Amniotic epithelial cell (primary cell): ENCODE data around the gene ZNF787.
"Not testable (repeated sequence)": the region's sequence is repeated elsewhere in the genome, so short reads cannot be mapped to it uniquely, and the experiment has no call there.

ENCODE experiments used
- DNase-seq: peaks from one replicate; pipeline ENCODE4 v3.0.0-alpha.2; 2010; ENCODE audit warnings: low read depth

Gene ZNF787

DNA sequence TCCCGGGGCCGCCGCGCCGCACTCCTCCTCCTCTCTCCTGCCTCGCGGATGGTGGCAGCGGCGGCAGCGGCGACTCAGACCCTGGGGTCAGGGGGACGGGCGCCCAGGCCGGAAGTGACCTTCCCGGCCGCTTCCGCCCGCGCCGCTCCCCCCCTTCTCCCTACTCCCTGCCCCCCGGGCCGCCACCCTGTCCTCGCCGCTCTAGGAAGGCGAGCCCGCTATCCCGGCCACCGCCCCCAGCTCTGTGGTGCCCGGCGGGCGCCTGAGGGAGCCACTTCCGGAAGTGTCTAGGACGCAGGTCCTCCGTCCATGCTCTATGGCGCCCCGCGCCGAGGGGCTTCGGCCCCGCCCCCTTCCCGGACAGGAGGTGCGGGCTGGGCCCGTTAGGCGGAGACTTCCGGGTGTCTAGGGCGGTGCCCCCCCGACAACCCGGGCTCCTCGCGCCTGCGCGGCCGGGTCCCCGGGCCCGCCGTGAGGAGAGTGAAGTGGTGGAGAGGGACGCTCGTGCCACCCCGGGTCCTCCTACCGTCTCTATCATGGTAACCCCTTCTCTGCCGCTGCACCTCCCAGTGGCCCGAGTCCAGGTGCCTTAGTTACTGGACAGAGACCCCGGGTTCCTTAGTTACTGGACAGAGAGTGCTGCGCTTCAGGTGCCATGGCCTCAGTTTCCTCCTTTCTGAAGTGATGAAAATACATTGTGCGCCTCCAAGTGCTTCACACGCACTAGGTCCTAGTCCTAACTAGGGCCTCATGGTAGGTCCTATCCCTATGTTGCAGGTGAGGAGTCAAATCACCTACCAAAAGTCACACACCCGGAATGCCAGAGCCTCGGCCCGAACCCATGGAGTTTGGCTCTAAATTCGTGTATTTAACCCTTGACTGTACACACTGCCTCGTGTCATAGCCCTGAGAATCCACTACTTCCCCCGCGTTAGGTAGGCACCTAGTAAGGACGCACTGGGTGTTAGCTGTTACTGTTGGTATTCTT is at the start of gene ZNF787:
Gene ZNF787, minus strand, starts transcription at position 116 of the 988 bp plus-strand sequence. CDS start 18,078 bp downstream, outside the sequence.
- peak; percentile 95 for DNase-seq

DNA sequence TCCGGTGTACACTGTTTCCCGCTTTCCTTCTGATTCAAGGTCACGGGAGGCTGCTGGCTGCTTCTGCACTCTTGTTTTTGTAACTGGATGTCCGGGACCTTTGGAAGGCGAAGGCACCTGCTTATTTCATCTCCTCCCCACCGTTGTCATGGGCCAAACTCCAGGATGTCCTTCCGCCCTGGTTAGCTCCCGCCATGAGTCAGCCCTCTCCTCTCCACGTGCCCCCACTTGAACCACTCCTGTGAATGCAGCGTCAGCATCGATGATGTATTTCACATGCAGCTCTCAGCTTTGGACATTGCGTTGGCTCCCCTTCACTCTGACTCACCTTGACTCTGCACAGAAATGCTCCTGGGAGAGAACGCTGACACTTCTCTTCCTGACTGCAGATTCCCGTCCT is 49.2 kb upstream of the ZNF787 start:
- peak; percentile 80 for DNase-seq

DNA sequence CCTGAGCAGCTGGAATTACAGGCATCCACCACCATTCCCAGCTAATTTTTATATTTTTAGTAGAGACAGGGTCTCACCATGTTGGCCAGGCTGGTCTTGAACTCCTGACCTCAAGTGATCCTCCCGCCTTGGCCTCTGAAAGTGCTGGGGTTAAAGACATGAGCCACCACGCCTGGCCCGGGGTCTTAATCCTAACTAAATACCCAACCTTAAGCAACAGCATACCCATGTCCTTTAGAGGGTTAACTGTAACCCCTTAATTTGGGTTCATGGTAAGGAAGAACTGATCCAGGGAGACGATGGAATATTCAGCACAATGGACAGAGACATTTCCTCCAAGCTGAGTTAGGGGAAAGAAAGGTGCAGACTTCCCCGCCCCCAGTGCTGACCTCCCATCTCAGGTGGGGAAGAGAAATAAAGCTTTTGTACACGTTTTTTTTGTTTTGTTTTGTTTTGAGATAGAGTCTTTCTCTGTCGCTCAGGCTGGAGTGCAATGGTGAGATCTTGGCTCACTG is 46.0 kb upstream of the ZNF787 start:
- peak; percentile 13 for DNase-seq

DNA sequence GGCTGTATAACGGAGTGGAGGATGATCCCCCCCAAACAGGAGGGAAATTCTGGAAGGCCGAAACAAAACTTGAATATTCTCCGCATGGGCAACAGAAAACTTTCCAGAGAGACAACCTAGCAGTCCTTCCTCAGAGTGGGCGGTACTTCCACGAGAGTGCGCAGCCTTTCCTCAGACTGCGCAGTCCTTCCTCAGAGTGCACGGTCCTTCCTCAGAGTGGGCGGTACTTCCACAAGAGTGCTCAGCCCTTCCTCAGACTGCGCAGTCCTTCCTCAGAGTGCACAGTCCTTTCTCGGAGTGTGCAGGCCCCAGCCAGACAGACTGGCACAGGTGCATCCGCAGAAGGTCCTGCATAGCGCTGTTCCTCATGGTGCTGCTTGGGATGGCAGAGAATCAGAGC is 42.0 kb upstream of the ZNF787 start:
- no peak for DNase-seq

DNA sequence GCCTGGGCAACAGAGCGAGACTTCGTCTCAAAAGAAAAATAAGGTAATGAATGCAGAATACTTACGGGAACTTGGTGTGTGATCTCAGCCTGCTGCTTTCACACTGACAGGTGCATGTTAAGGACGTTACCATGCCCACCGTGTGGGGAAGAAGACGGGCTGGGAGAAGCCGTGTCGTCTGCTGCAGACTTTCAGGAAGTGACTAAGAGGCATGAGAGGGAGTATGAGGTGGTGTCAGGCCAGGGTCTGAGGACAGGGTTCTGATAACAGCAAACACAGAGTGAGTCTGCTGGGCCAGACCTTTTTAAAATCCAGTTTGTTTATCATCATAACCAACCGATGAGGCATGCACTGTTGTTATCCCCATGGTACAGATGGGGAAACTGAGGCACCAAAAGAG is 41.2 kb upstream of the ZNF787 start:
- DNase-seq = peak; percentile 48

DNA sequence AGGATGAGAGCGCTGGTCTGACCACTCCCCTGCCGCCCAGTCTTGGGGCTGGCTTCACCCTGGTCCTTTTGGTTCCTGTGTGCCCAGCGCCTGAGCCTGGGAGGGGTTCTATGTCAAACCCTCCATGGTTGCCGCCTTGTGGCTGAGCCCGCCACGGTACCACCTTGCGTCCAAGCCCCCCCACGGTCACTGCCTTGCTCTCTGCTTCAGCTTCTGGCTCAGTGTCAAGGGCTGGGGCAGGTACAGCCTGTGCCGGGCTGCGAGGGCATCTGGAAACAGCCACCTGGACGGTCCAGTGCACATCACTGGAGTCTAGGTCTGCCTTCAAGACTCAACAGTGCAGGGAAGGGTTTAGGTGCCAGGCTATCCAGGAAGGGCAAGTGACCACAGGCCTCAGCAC is 40.4 kb upstream of the ZNF787 start:
- no peak for DNase-seq

DNA sequence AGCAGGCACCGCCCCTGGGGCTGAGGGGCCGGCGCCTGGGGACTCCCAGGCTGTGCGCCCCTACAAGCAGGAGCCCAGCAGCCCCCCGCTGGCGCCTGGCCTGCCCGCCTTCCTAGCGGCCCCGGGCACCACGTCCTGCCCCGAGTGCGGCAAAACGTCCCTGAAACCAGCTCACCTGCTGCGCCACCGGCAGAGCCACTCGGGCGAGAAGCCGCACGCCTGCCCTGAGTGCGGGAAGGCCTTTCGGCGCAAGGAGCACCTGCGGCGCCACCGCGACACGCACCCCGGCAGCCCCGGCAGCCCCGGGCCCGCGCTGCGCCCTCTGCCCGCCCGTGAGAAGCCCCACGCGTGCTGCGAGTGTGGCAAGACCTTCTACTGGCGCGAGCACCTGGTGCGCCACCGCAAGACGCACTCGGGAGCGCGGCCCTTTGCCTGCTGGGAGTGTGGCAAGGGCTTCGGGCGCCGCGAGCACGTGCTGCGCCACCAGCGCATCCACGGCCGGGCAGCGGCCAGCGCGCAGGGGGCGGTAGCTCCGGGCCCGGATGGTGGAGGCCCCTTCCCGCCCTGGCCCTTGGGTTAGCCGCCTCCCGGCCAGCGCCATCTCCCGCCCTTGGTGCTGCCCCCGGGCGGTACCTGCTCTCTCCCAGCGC is 38.7 kb upstream of the ZNF787 start:
- DNase-seq = no peak

DNA sequence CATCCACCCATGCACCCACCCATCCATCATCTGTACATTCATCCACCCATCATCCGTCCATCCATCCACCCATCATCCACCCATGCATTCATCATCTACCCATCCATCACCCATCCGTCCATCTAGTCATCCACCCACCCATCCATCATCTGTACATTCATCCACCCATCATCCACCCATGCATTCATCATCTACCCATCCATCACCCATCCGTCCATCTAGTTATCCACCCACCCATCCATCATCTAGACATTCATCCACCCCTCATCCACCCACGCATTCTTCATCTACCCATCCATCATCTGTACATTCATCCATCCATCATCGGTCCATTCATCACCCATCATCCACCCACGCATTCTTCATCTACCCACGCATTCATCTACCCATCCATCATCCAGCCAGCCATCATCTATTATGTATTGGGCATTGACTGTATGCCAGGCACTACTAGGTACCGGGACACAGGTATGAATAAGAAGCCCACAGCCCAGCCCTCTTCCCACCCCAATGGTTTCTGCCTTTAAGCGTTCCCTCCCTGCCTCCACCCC is 38.0 kb upstream of the ZNF787 start:
- peak; percentile 22 for DNase-seq

DNA sequence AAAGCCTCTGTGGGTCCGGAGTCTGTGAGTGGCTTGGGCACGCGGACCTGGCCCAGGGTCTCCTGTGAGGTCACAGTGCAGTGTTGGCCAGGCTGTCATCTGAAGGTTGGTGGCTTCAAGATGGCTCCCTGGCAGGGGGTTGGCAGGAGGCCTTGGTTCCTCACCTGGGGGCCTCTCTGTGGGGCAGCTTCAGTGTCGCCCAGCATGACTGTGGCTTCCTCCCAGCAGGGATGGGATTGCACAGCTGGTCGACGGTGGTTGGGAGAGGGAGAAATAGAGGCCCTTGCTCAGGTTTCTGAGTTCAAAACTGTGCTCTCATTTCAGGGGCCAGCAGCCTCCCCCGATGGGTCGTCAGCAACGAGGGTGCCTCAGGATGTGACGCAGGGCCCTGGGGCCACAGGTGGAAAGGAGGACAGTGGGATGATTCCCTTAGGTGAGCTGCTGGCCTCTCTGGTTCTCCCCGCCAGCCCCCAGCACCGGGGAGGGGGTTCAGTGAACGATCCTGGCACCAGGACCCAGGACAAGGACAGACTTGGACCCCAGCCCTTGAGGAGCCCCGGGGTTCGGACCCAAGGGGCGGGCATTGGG is 37.2 kb upstream of the ZNF787 start:
- DNase-seq = no peak

DNA sequence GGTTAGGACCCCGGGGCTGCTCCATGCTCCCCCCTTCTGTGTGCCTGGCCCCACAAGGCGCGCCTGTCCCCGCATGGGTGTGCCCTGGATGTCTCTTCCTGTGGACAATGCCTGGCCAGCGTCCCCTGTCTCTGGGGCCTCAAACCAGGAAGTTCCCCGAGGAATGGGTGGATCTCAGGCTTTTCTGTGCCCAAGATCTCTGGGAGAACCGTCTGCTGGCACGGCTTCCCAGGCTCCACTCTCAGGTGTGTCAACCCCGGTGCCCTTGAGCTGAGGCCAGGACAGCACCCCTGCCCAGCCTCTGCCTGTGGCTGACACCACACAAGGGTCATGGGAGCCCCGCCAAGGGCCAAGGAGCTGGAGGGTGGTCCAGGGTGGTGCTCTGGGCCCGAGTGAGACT is 35.7 kb upstream of the ZNF787 start:
- no peak for DNase-seq

DNA sequence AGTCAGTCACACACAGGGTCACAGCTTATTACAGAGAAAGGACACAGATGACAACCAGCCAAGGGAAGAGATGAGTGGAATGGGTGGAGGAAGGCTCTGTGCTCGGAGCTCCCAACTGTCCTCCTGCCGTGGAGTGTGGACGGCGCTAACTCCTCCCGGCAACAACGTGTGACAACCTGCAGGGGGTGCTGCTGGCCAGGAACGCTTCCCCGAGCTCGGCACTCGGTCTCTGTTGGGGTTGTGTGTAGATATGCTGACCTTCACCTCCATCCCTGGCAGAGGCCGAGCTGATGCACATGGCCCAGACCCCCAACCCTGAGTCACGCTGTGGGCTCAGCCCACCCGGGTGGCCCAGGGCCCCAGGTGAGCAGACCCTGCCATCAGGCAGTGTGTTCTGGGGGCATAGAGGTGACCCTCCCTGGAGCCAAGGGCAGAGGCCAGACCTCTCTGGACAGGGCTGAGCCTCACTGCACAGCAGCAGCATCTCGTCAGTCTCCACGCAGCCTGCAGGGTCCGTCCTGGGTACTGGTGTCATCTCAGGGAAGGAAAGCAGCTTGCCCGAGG is 34.1 kb upstream of the ZNF787 start:
- no peak for DNase-seq

DNA sequence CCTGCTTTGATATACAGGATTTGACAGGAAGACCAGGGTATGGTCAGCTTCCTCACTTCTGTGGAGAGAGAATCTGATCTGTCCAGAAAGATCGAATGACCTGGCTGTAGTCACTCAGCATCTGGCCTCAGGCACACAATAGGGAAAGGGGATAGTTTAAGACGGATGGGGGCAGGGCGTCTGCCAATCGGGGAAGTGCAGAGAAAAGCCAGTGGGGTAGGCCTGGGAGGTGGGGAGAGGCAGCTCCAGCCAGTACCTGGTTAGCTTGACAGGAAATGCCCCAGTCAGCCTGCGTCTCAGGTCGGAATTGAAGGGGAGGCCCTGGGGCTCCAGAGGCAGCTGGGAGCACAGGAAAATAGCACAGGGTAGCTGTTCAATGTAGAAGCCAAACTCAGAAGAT is 32.4 kb upstream of the ZNF787 start:
- DNase-seq = no peak

DNA sequence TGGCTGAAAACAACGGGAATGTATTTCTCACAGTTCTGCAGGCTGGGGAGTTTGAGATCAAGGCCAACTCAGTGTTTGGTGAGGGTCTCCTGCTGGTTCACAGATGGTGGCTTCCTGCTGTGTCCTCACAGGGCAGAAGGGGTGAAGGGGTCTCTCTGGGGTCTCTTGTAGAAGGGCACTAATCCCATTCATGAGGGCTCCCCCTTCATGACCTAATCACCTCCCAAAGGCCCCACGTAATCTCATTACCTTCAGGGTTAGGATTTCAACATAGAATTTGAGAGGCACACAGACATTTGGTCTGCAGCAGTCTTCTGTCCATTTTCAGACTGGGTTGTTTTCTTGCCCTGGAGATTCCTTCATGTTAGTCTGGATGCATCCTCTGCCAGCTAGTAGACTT is 31.5 kb upstream of the ZNF787 start:
- DNase-seq = no peak

DNA sequence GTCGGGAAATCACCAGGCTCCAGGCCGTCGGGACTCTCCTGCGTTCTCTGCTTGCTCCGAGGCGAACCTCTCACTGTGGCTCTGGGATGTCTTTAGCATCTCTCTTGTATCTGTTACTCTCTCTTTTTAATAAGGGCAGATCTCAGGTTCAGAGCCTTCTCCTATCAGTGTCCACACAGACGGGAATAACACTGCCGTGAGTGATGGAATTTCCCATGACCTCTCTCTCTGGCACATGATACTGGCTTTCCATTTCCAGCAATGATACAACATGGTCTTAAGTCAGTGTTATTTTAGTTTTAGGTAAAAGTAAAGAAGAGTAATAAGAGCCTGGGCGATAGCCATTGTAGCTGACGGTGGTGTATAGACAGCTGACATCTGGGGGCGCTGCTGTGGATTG is 29.3 kb upstream of the ZNF787 start:
- DNase-seq = no peak

DNA sequence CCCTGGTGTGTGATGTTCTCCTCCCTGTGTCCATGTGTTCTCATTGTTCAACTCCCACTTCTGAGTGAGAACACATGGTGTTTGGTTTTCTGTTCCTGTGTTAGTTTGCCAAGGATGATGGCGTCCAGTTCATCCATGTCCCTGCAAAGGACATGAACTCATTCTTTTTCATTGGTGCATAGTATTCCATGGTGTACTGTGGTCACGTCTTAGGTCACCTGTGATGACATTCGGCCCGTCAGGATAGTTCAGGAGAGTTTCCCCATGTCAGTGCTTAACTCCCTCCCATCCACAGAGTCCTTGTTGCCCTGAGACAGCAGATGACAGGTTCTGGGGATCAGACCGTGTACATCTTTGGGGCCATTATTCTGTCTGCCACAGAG is 28.6 kb upstream of the ZNF787 start:
- no peak for DNase-seq

DNA sequence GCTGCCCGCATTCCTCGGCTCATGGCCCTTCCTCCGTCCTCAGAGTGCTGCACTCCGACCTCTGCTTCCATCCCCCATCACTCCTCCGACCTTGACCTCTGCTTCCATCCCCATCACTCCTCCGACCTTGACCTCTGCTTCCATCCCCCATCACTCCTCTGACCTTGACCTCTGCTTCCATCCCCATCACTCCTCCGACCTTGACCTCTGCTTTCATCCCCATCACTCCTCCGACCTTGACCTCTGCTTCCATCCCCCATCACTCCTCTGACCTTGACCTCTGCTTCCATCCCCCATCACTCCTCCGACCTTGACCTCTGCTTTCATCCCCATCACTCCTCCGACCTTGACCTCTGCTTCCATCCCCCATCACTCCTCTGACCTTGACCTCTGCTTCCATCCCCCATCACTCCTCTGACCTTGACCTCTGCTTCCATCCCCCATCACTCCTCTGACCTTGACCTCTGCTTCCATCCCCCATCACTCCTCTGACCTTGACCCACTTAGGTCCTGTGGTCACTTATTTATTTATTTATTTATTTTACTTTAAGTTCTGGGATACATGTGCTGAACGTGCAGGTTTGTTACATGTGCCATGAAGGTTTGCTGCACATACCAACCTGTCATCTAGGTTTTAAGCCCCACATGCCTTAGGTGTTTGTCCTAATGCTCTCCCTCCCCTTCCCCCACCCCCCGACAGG is 28.0 kb upstream of the ZNF787 start:
- DNase-seq = not testable (repeated sequence)

DNA sequence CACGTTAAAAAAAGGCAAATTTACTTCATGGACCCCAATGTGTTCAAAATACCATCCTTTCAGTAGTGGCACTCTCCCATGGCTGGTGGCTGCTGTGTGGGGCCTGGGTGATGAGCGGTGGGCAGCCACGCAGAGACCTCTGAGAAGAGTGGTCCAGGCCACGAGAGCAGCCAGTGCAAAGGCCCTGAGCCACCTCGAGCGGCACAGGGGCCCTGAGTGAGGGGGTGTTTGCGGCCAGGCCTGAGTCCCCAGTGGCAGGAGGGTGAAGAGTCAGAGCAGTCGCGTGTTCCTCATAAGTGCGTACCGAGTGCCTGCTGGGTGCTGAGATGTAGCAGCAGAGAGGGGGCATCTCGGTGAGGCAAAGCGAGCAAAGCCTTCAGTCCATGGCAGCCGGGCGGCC is 27.0 kb upstream of the ZNF787 start:
- no peak for DNase-seq

DNA sequence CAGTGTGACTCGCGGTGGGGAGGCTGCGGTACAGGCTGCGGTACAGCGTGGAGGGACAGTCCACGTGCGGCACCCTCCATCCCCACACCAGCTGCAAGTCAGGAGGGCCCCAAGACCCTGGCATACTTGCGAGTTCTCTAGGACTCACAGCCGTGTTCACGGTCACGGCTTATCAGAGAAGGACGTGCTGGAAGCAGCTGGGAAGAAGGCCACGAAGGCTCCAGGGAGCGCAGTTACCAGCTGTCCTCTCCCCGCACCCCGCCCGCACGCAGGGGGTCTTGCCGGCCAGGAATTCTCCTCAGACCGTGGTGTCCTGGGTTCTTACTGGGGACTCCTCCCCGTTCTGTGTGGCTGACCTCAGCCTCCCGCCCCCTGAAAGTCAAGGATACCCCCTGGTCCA is 26.2 kb upstream of the ZNF787 start:
- DNase-seq = no peak

DNA sequence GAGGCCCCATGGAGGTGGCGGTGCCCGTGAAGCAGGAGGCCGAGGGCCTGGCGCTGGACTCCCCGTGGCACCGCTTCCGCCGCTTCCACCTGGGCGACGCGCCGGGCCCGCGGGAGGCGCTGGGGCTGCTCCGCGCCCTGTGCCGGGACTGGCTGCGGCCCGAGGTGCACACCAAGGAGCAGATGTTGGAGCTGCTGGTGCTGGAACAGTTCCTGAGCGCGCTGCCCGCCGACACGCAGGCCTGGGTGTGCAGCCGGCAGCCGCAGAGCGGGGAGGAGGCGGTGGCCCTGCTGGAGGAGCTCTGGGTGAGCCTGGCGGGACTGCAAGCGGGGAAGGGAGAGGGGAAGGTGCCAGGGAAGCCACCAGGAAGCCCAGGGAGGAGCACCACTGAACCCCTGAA is 25.8 kb upstream of the ZNF787 start:
- DNase-seq = no peak

DNA sequence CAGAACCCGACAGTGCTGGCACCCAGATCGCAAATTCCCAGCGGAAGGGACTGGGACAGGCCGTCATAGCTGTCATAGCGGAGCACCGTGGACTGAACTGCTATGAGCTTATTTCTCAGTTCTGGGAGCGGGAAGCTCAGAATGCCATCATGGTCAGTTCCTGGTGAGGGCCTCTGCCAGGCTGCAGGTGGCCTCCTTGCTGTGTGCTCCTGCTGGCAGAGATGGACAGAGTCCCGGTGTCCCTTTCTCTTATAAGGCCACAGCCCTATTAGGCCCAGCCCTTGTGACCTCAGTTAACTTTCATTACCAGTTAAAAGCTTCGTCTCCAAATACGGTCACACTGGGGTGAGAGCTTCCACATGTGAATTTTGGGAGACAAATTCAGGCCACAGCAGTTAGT is 24.6 kb upstream of the ZNF787 start:
- no peak for DNase-seq

DNA sequence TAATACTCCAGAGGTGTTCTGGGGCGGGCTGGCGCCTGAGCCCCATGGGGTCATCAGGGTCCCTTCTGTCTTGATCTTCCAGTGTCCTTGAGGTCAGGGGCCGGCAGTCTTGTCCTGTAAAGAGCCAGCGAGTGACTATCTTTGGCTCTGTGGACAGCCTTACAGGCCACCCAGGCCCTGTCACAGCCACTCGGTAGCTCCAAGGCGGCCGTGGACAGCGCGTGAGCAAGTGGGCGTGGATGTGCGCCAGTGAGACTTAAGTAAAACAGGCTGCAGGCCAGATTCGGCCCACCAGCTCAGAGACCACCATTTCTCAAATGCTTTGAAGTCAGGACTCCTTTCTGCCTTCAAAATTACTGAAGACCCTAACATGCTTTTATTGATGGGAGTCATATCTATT is 23.7 kb upstream of the ZNF787 start:
- no peak for DNase-seq

DNA sequence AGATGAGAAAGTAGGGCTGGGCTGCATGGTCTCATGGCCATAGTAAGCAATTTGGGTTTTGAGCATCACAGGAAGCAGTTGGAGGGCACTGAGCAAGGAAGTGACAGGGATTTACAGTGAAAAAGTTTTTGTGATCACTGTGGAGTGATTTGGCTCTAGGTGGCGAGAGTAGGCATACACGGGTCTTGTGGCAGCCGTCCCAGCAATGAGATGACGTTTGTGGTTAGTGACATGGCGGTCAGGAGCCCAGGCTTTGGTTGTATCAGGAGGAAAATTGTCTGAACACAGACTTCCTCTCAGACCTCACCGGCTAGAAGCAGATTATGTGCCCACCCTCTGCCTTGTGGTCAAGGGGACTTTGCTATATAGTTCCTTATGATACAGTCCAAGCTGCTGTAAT is 23.3 kb upstream of the ZNF787 start:
- DNase-seq = no peak
